SKM-1 (cell line): ENCODE measurements around the gene NCR2.
A peak's percentile ranks its signal among the peaks of the same experiment; 100 is the strongest.

Experiments
- DNase-seq: peaks from one replicate; lab custom pipeline; 2025; ENCODE audit not compliant: unreplicated experiment; lab: John Stamatoyannopoulos, UW

The NCR2 gene

DNA sequence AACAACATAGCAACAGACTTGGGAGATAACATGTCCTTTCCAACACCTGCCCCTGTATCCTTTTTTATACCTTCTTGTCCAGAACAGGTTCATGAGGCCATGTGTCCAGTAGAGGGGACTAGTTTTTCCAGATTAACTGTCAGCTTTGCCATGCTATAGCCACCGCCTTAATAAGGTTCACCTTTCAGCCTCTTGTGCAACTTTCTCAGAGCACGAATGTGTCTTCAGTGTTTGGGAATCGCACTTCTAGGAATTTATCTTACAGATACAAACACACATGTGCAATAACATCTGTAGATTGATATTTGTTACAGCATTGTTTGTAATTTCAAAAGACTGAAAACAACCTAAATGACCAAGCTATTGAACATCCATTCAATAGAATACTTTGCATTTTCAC is 21.4 kb downstream of the NCR2 start:
- no peak for DNase-seq

DNA sequence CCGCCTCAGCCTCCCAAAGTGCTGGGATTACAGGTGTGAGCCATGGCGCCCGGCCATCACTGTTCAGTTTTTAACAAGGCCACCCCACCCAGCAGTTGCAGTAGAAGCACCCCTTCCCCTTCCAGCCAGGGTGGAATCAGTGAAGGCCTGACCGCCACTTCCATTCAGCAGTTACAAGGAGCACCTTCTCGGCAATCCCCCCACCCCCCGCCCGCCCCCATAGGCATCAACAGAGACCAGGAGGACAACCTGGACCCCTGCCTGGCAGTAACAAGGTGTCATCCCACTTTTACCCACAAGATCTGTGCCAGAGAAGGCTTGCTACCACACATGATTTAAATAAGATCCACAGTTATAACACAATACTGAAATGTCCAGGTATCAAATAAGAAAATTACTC is 23.1 kb downstream of the NCR2 start:
- DNase-seq: no peak

DNA sequence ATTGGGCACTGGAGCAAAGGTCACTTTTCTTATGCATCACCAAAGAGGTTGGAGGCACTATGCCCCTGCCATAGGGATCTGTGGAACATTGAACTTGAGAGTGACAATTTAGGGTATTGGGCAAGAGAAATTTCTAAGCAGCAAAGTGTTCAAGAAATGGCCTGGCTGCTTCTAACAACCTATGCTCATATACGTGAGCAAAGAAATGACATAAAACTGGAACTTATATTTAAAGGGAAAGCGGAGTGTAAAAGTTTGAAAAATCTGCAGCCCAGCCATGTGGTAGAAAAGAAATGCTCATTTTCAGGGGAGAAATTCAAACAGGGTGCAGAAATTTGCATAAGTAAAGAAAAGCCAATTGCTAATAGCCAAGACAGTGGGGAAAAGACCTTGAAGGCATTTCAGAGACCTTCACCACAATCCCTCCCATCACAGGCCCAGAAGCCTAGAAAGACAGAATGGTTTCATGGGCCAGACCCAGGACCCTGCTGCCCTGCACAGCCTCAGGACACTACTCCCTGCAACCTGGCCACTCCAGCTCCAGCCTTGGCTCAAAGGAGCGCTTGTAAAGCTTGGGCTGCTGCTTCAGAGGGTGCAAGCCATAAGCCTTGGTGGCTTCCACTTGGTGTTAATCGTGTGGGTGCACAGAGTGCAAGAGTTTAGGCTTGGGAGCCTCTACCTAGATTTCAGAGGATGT is 24.4 kb downstream of the NCR2 start:
- DNase-seq: no peak

- DNase-seq: no peak
These were observed 24.9 kb downstream of the NCR2 start for GRCh38 chr6:41360314-41360685.

DNA sequence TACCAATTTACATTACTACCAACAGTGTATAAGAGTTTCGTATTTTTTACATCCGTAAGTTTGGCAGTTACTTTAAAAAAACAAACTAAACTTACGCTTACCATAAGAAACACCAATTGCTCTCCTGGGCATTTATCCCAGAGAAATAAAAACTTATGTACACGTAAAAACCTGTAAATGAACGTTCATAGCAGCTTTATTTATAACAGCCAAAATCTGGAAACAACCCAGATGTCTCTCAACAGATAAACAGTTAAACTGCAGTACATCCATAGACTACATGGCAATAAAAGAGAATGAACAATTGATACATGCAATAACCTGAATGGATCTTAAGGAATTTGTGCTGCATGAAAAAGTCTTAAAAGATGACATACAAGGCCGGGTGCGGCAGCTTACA is 30.7 kb downstream of the NCR2 start:
- no peak for DNase-seq

DNA sequence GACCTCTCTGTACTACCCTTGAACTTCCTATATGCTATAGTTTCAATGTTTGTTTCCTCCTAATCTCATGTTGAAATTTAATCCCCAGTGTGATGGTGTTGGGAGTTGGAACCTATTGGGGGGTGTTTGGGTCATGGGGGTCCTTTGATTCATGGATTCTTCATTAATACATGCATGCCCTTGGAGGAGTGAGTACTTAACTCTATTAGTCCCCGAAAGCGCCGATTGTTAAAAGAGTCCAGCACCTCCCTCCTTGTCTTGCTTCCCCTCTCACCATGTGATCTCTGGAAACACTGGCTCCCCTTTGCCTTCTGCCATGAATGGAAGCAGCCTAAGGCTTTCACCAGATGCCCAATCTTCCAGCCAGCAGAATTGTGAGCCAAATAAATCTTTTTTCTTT is 31.7 kb downstream of the NCR2 start:
- no peak for DNase-seq

DNA sequence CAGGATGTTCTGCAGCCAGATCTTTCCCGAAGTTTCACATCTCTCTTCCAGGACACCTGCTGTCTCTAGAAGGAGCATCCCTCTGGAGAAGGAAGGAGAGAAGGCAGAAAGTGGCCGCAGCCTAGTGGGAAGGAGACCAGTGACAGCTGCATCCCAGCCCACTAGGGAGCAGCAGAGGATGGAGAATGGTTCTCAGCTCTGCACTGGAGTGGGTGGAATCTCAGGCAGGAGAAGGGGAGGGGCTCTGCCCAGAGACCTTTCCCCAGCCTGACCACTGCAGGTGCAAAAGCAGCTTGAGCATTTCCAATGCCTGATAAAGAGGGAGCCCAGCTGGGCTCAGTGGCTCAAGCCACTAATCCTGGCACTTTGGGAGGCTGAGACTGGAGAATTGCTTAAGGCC is 32.3 kb downstream of the NCR2 start:
- DNase-seq: peak; percentile 39

- no peak for DNase-seq
These were observed 35.2 kb downstream of the NCR2 start for GRCh38 chr6:41370488-41371111.

- DNase-seq: no peak
These were observed 36.1 kb downstream of the NCR2 start for GRCh38 chr6:41371461-41371991.

GRCh38 chr6:41371992-41372831 is 36.8 kb downstream of the NCR2 start:
- DNase-seq: no peak

DNA sequence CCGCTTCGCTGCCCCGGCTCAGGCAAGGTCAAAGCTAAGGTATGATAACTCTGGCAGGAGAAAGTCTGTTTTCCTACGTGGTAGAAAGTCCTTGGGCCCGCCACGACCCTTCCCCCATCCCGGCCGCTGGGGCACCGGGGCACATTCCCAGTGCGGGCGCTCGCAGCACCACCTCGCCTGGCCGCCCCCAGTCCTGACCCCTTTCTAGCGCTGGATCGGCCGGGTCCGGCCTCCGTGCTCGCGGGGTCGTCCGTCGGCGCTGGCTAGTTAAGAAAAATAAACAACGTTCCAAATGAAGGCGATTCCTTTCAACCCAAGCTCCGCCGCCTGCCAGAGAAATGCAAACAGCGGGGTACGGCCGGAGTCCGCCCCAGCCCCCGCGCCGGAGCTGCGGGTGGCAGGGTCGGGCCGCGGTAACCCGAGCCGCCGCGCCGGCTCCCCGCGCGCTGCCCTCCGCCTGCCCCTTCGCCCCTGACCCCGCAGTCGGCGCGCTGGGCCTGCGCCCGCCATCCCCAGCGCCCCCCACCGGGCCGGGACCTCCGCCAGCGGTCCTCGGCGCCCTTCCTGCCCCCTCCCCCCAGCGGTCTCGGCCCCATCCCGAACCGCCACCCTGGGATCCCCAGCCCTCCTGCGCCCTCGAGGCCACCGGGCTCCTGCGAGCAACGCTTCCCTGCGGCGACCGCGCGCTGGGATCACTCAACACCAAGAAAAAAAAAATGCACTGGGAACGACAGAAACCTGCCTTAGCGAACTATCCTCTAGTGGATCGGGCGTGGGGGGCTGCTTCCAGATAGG is 37.6 kb downstream of the NCR2 start:
- no peak for DNase-seq

GRCh38 chr6:41373627-41373918 is 38.2 kb downstream of the NCR2 start:
- no peak for DNase-seq

- DNase-seq: no peak
These were observed 38.7 kb downstream of the NCR2 start for GRCh38 chr6:41373919-41374617.

DNA sequence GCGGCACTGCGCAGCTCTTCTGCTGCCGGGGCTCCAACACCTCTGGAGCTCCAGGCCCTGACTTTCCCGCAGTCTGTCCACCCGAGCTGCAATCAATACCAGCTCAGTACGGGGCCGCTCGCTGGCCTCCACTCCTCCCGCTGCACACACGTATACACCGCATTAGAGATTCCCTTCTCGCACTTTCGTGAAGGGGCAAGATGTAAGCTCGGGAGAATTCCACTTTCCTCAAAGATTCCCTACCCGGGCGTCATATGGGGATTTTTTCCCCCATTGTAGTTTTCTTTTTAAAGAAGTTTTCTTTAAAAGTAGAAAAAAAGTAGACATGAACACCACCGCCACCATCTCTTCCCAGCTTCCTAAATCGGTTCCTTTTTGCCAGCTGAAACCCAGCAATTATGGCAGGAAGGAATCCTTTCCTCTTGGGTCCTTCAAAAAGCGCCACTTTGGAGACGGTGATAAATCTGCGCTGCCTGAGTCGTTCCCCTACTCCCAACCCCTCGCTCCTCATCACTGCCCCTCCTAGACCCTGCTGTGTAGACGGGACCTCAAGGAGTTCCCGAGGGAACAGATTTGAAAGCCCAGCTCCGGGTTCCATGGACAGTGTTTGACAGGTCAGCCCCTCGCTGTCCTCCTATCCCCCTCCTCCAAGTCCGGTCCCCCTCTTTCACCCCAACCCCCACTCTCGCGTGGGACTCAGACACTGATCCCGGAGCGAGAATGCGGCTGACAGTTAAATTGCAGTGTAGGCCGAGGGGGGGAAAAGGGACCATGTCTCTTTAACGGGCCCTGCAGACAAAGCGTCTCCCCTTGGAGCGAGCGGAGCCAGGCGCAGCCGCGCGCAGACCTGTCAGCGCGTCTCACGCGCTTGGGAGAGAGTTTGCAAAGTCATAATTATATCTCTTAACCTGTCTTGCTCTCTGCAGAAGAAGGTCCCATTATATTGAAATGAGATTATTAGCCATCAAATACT is 39.5 kb downstream of the NCR2 start:
- no peak for DNase-seq

DNA sequence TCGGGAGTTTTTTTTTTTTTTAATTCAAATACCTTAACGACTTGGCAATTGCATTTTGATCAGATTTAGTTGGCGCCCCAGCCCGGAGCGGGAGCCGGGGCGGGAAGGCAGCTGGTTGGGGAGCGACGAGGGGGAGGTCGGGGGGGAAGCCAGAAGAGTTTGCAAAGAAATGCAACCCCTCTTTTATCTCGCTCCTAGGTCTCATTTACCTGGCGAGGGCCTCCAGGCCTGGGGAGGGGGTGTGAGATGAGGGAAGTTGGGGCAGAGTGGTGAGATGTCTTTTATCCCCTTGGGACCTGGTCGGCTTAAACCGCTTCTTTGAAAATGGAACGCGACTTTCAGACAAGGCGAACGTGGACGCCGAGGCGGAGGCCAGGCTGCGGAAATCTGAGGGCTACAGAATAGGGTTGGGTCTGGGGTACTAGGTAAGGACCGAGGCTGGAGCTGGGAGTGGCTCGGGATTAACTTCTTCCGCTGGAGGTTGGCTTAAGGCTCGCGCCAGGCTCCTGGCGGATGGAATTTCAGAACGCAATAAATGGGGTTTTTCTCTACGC is 40.3 kb downstream of the NCR2 start:
- DNase-seq: no peak

- no peak for DNase-seq
These were observed 40.8 kb downstream of the NCR2 start for GRCh38 chr6:41376176-41376575.

- no peak for DNase-seq
These were observed 41.7 kb downstream of the NCR2 start for GRCh38 chr6:41377071-41377470.

GRCh38 chr6:41379306-41379705 is 43.9 kb downstream of the NCR2 start:
- peak; percentile 85 for DNase-seq

DNA sequence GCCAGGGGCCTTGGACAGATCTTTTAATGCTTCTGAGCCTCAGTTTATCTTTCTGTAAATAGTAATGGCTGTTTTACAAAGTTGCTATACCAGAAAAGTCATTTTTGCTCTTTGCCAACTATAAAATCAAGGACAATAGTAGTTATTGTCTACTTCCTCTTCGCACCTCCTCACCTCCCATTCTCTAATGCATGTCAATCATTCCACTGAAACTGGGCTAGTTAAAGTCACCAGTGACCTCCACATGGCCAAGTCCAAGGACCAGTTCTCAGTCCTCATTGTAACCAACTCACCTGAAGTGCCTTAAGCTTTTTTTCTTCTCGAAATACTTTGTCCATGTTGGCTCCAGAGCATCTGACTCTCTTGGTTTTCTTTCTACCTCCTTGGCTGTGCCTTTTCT is 51.2 kb downstream of the NCR2 start:
- DNase-seq: no peak
